ENCODE results near the gene SLC2A1. TPM values are rescaled to one million over a fixed set of nuclear protein-coding genes. Genes with fewer than 3 reads are reported as not detected.

Gene SLC2A1
- total RNA-seq (2022): 422 and 437 TPM in 2 replicates
- percentile 99 among the genes with signal in this experiment for Bru-seq, nascent RNA
- BruChase-seq, experiment 1, labeled RNA remaining after a 2-hour chase: percentile 97 among the genes with signal in this experiment
- percentile 98 among the genes with signal in this experiment for BruChase-seq, experiment 2, labeled RNA remaining after a 6-hour chase
- long read RNA-seq, transcript SLC2A1-203 (10 exons, 3,670 nt): major isoform, 301 of 513 reads
- long read RNA-seq, partial matches to known transcripts: 173 of 513 reads
- long read RNA-seq, other reads (novel, unspliced or antisense): 38 of 513 reads

DNA sequence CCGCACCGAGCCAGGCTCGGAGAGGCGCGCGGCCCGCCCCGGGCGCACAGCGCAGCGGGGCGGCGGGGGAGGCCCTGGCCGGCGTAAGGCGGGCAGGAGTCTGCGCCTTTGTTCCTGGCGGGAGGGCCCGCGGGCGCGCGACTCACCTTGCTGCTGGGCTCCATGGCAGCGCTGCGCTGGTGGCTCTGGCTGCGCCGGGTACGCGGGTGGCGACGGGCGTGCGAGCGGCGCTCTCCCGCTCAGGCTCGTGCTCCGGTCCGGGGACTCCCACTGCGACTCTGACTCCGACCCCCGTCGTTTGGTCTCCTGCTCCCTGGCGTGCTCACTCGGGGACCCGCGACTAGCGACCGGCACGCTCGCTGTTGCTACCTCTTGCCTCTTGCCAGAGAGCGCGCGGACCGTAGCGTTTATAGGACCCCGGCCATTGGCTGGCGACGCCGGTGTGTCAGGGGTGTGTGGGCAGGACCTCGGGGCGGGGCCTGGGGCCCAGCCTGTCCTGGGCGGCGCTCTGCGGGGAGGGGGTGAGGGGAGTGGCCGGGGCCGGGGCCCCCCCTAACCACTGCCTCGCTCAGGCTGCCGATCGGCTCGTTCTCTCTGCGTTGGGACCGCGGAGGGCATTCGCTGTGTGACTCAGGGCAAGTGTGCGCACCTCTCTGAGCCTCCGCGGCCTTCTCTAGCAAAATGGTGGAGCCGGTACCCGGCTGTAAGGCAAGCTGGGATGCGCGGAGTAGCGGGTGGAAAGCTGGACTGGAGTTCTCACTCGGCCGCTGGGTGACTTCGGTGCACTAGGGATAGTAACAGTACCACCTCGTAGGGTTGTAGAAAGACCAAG lies at the start of gene SLC2A1:
SLC2A1 (minus strand) TSS at position 381 of the 832 bp plus-strand sequence; CDS start at position 164, 217 bp downstream.
- Histone ChIP-seq H3K36me3 (ENCODE audit: control insufficient read depth, insufficient read depth, low read length) (peaks cover 5% of the 10 kb centered on the region; the same call in 1 of the 2 replicates), H3K9me3 (no peaks in the 10 kb centered on the region), H3K4me3 (ENCODE audit: low read depth, low read length) (peak within 1 kb of the TSS; percentile 95), H3K4me1 (peaks cover 54% of the 10 kb centered on the region), H3K27me3 (replicated peaks; ENCODE audit: control insufficient read depth, insufficient read depth, low read length) (no peaks in the 10 kb centered on the region)
- H3K27me3 Mint-ChIP-seq (ENCODE audit: insufficient read depth, unreplicated experiment): no peaks in the 10 kb centered on the region
- ChIA-PET CTCF (interaction anchor here (1.6 kb wide), 1 partner anchor 115 kb away, joined by 5 read pairs; no protein-coding TSS in a partner anchor), POLR2A (interaction anchor here (0.6 to 1.0 kb wide), 3 partner anchors 13 to 60 kb away, joined by 3 to 4 read pairs (median 3); no protein-coding TSS in a partner anchor)
- peaks cover 65% of the 10 kb centered on the region for H3K36me3 Mint-ChIP-seq (ENCODE audit: insufficient read depth, unreplicated experiment)
- BruUV-seq (replicated peaks): no TSS peak
- peak within 1 kb of the TSS; percentile 93 for H3K4me3 Mint-ChIP-seq (ENCODE audit: unreplicated experiment)
- peaks cover 41% of the 10 kb centered on the region for H3K4me1 Mint-ChIP-seq (ENCODE audit: low read depth, unreplicated experiment)
- no peaks in the 10 kb centered on the region for H3K9me3 Mint-ChIP-seq (ENCODE audit: unreplicated experiment)
- peak; percentile 94 to 96 for DNase-seq
- intact Hi-C loops (cut with micrococcal nuclease; ENCODE audit: unreplicated experiment): loop anchor here (1.0 to 5.0 kb wide), 4 partner anchors 36 to 114 kb away; no protein-coding TSS in a partner anchor
- peak within 1 kb of the TSS; percentile 93 for H3K27ac Mint-ChIP-seq (ENCODE audit: unreplicated experiment)
- TF ChIP-seq, protein P1, sequence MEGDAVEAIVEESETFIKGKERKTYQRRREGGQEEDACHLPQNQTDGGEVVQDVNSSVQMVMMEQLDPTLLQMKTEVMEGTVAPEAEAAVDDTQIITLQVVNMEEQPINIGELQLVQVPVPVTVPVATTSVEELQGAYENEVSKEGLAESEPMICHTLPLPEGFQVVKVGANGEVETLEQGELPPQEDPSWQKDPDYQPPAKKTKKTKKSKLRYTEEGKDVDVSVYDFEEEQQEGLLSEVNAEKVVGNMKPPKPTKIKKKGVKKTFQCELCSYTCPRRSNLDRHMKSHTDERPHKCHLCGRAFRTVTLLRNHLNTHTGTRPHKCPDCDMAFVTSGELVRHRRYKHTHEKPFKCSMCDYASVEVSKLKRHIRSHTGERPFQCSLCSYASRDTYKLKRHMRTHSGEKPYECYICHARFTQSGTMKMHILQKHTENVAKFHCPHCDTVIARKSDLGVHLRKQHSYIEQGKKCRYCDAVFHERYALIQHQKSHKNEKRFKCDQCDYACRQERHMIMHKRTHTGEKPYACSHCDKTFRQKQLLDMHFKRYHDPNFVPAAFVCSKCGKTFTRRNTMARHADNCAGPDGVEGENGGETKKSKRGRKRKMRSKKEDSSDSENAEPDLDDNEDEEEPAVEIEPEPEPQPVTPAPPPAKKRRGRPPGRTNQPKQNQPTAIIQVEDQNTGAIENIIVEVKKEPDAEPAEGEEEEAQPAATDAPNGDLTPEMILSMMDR (IDR thresholded peaks at IDR 0.05; ENCODE audit: insufficient read depth in 1 of 2, low read depth in 1 of 2, low read length in 1 of 2, severe bottlenecking in 1 of 2, unreplicated experiment in 1 of 2): no peak

DNA sequence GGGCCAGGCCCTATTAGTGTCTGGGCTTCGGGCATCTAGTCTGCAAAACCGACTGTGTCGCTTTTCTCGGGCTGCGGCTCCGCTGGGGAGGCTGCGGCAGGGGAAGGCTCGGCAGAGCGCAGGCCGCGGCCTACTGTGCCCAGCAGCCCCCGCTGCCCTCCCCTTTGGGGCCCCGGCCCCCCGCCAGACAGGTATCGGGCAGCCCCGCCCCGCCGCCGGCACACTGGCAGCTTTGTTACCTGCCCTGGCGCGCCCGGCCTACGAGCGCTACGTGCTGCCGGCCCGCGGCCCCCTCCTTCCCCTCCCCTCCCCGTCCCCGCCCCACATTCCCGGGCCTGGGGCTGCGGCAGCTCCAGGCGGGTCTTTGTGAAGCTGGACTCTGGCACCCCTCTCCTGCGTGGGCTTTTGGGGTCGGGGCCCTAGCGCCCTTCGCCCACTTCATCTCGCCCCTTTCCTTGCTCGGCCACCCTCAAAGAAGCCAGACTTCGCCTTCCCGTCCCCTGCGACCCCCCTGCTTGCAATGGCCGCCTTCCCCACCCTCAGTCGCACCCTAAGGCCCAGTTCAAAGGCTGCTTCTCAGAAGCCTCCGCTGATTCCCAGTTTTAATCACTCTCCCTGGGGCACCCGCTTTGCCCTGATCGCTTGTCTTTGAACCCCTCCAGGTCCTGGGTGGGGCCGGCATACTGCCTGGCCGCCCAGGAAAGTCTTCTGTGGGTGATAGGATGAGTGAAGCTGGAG lies 48.9 kb upstream of the SLC2A1 start:
- peak; percentile 90 to 93 for DNase-seq
- H3K36me3 ChIP-seq (ENCODE audit: control insufficient read depth, insufficient read depth, low read length): no peaks in the 10 kb centered on the region
- H3K27ac Mint-ChIP-seq (ENCODE audit: unreplicated experiment): peak overlapping the region; percentile 99
- peak overlapping the region; percentile 19 for H3K4me3 ChIP-seq (ENCODE audit: low read depth, low read length)
- H3K27me3 Mint-ChIP-seq (ENCODE audit: insufficient read depth, unreplicated experiment): no peaks in the 10 kb centered on the region
- H3K4me1 ChIP-seq: peaks cover 86% of the 10 kb centered on the region
- peaks cover 32% of the 10 kb centered on the region for H3K4me1 Mint-ChIP-seq (ENCODE audit: low read depth, unreplicated experiment)
- POLR2A ChIA-PET: interaction anchor here (0.6 to 2.9 kb wide), 11 partner anchors 8 to 199 kb away, joined by 3 to 19 read pairs (median 4); no protein-coding TSS in a partner anchor
- no TSS peak for BruUV-seq (replicated peaks)
- TF ChIP-seq, protein P1 (IDR thresholded peaks at IDR 0.05; ENCODE audit: insufficient read depth in 1 of 2, low read depth in 1 of 2, low read length in 1 of 2, severe bottlenecking in 1 of 2, unreplicated experiment in 1 of 2): no peak
- peak overlapping the region; percentile 71 for H3K4me3 Mint-ChIP-seq (ENCODE audit: unreplicated experiment)
- H3K36me3 Mint-ChIP-seq (ENCODE audit: insufficient read depth, unreplicated experiment): peaks cover 8% of the 10 kb centered on the region
- no peaks in the 10 kb centered on the region for H3K9me3 ChIP-seq
- intact Hi-C loops (cut with micrococcal nuclease; ENCODE audit: unreplicated experiment): loop anchor here (1.0 to 5.0 kb wide), 7 partner anchors 11 to 66 kb away; partner anchors contain the start of gene SLC2A1
- H3K27me3 ChIP-seq (replicated peaks; ENCODE audit: control insufficient read depth, insufficient read depth, low read length): no peaks in the 10 kb centered on the region
- H3K9me3 Mint-ChIP-seq (ENCODE audit: unreplicated experiment): peaks cover 1% of the 10 kb centered on the region
- CTCF ChIA-PET: interaction anchor here (0.6 to 2.3 kb wide), 4 partner anchors 26 to 161 kb away, joined by 3 to 9 read pairs (median 6); partner anchors contain the start of gene ZNF691

All from Caco-2 (cell line).